ENCODE data around the gene RPAP3.

Gene RPAP3

GRCh38 chr12:47735649-47736048 lies 29.8 kb upstream of the RPAP3 start:
- no peak for TF ChIP-seq EZH2 (IDR thresholded peaks at IDR 0.05; ENCODE audit: borderline replicate concordance, low read length)
- TF ChIP-seq CTCF (IDR thresholded peaks at IDR 0.05; ENCODE audit: low read length) = no peak
- H3K9ac ChIP-seq (ENCODE audit: low read length) = no peak overlapping the region

GRCh38 chr12:47734725-47735480 lies 29.1 kb upstream of the RPAP3 start:
- H3K27me3 ChIP-seq (ENCODE audit: insufficient read depth, low read length) = no peaks in the 10 kb centered on the region
- H4K20me1 ChIP-seq (ENCODE audit: insufficient read depth, low read length) = no peaks in the 10 kb centered on the region
- H2AFZ ChIP-seq (ENCODE audit: low read length) = no peak overlapping the region
- H3K27ac ChIP-seq (ENCODE audit: low read depth, low read length, poor library complexity, severe bottlenecking) = no peak overlapping the region
- H3K9me3 ChIP-seq (ENCODE audit: low read length) = no peaks in the 10 kb centered on the region
- no peak overlapping the region for H3K9ac ChIP-seq (ENCODE audit: low read length)
- no peak overlapping the region for H3K4me2 ChIP-seq (ENCODE audit: low read length)
- peaks cover 4% of the 10 kb centered on the region for H3K4me1 ChIP-seq (ENCODE audit: insufficient read depth, low read length, severe bottlenecking)
- H3F3A ChIP-seq (ENCODE audit: insufficient read depth, low read length) = no peaks in the 10 kb centered on the region
- no peaks in the 10 kb centered on the region for H3K9me2 ChIP-seq (ENCODE audit: low read depth, low read length)
- H3K36me3 ChIP-seq (ENCODE audit: insufficient read depth, low read length) = no peaks in the 10 kb centered on the region
- TF ChIP-seq CTCF (IDR thresholded peaks at IDR 0.05; ENCODE audit: low read length) (no peak), EZH2 (IDR thresholded peaks at IDR 0.05; ENCODE audit: borderline replicate concordance, low read length) (no peak)
- no peaks in the 10 kb centered on the region for H3K79me2 ChIP-seq (ENCODE audit: insufficient read depth, low read length)
- H3K4me3 ChIP-seq (ENCODE audit: low read depth, low read length, poor library complexity, severe bottlenecking) = no peak overlapping the region

More at GRCh38 chr12:47735649-47736048, 29.8 kb upstream of the RPAP3 start:
- Histone ChIP-seq H3K9me2 (ENCODE audit: low read depth, low read length) (no peaks in the 10 kb centered on the region), H3K9me3 (ENCODE audit: low read length) (no peaks in the 10 kb centered on the region), H3K4me3 (ENCODE audit: low read depth, low read length, poor library complexity, severe bottlenecking) (no peak overlapping the region), H3F3A (ENCODE audit: insufficient read depth, low read length) (no peaks in the 10 kb centered on the region), H2AFZ (ENCODE audit: low read length) (no peak overlapping the region), H3K4me2 (ENCODE audit: low read length) (no peak overlapping the region), H3K27me3 (ENCODE audit: insufficient read depth, low read length) (no peaks in the 10 kb centered on the region), H3K36me3 (ENCODE audit: insufficient read depth, low read length) (no peaks in the 10 kb centered on the region), H3K4me1 (ENCODE audit: insufficient read depth, low read length, severe bottlenecking) (peaks cover 11% of the 10 kb centered on the region), H3K27ac (ENCODE audit: low read depth, low read length, poor library complexity, severe bottlenecking) (no peak overlapping the region), H4K20me1 (ENCODE audit: insufficient read depth, low read length) (no peaks in the 10 kb centered on the region), H3K79me2 (ENCODE audit: insufficient read depth, low read length) (no peaks in the 10 kb centered on the region)

DNA sequence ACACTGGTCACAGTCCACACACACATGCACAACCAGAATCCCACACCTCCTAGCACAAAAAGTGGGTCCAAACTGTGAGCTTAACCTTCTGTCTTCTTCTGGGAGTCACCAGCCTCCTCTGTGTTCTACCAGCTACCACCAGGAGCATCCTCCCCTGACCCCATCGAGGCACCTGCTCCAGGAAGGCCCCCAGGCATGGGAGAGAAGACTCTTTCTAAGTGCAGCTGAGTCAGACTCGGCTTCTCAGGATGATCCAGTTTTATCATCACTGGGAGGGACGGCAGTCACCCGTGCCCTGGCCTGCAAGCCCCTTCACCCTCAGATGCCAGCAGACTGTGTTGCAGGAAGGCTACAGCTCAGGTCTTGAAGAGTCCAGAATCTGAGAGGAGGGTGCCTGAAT lies 27.3 kb upstream of the RPAP3 start:
- TF ChIP-seq EZH2 (IDR thresholded peaks at IDR 0.05; ENCODE audit: borderline replicate concordance, low read length) = no peak
- Histone ChIP-seq H3K36me3 (ENCODE audit: insufficient read depth, low read length) (no peaks in the 10 kb centered on the region), H3K9me3 (ENCODE audit: low read length) (no peaks in the 10 kb centered on the region), H3K4me2 (ENCODE audit: low read length) (no peak overlapping the region), H3F3A (ENCODE audit: insufficient read depth, low read length) (no peaks in the 10 kb centered on the region), H3K9ac (ENCODE audit: low read length) (no peak overlapping the region), H3K9me2 (ENCODE audit: low read depth, low read length) (no peaks in the 10 kb centered on the region), H3K27me3 (ENCODE audit: insufficient read depth, low read length) (no peaks in the 10 kb centered on the region), H4K20me1 (ENCODE audit: insufficient read depth, low read length) (no peaks in the 10 kb centered on the region), H3K4me3 (ENCODE audit: low read depth, low read length, poor library complexity, severe bottlenecking) (no peak overlapping the region), H3K27ac (ENCODE audit: low read depth, low read length, poor library complexity, severe bottlenecking) (no peak overlapping the region), H3K4me1 (ENCODE audit: insufficient read depth, low read length, severe bottlenecking) (no peaks in the 10 kb centered on the region), H2AFZ (ENCODE audit: low read length) (no peak overlapping the region), H3K79me2 (ENCODE audit: insufficient read depth, low read length) (no peaks in the 10 kb centered on the region)

- H3K9me2 ChIP-seq (ENCODE audit: low read depth, low read length) = no peaks in the 10 kb centered on the region
- no peaks in the 10 kb centered on the region for H3K79me2 ChIP-seq (ENCODE audit: insufficient read depth, low read length)
- TF ChIP-seq CTCF (IDR thresholded peaks at IDR 0.05; ENCODE audit: low read length) (no peak), EZH2 (IDR thresholded peaks at IDR 0.05; ENCODE audit: borderline replicate concordance, low read length) (no peak)
- no peaks in the 10 kb centered on the region for H3K9me3 ChIP-seq (ENCODE audit: low read length)
- H3K9ac ChIP-seq (ENCODE audit: low read length) = no peak overlapping the region
- H2AFZ ChIP-seq (ENCODE audit: low read length) = no peak overlapping the region
- H3K27ac ChIP-seq (ENCODE audit: low read depth, low read length, poor library complexity, severe bottlenecking) = no peak overlapping the region
- H3K4me1 ChIP-seq (ENCODE audit: insufficient read depth, low read length, severe bottlenecking) = no peaks in the 10 kb centered on the region
- no peaks in the 10 kb centered on the region for H4K20me1 ChIP-seq (ENCODE audit: insufficient read depth, low read length)
- H3K27me3 ChIP-seq (ENCODE audit: insufficient read depth, low read length) = no peaks in the 10 kb centered on the region
- no peaks in the 10 kb centered on the region for H3K36me3 ChIP-seq (ENCODE audit: insufficient read depth, low read length)
- no peaks in the 10 kb centered on the region for H3F3A ChIP-seq (ENCODE audit: insufficient read depth, low read length)
- H3K4me3 ChIP-seq (ENCODE audit: low read depth, low read length, poor library complexity, severe bottlenecking) = no peak overlapping the region
- no peak overlapping the region for H3K4me2 ChIP-seq (ENCODE audit: low read length)
Measured at GRCh38 chr12:47732504-47732903, 26.7 kb upstream of the RPAP3 start.
